Subcutaneous abdominal adipose tissue (tissue), 5 donors: ENCODE data around the gene TTR.

Source experiments
- H3K27ac ChIP-seq: one replicate; pipeline ENCODE4 v1.7.0; 2013; ENCODE audit warnings: low read depth, mild to moderate bottlenecking, inconsistent platforms, low read length, moderate library complexity
- H3K27me3 ChIP-seq, 5 donors: one replicate each; pipeline ENCODE4 v1.7.0; 2013; ENCODE audit warnings: low read length in 5 of 5, inconsistent platforms in 1 of 5; ENCODE audit not compliant: control insufficient read depth in 5 of 5, insufficient read depth in 4 of 5
- H3K36me3 ChIP-seq, 5 donors: one replicate each; pipeline ENCODE4 v1.7.0; 2013; ENCODE audit warnings: low read length in 5 of 5; ENCODE audit not compliant: control insufficient read depth in 5 of 5, insufficient read depth in 5 of 5
- H3K4me1 ChIP-seq, 5 donors: one replicate each; pipeline ENCODE4 v1.7.0; 2013; ENCODE audit warnings: low read length in 5 of 5, mild to moderate bottlenecking in 3 of 5, moderate library complexity in 1 of 5; ENCODE audit not compliant: control insufficient read depth in 5 of 5, insufficient read depth in 5 of 5
- H3K4me3 ChIP-seq, 5 donors: one replicate each; pipeline ENCODE4 v1.7.0; 2013; ENCODE audit warnings: low read length in 5 of 5, low read depth in 1 of 5
- H3K9ac ChIP-seq, 5 donors: one replicate each; pipeline ENCODE4 v1.7.0; 2013; ENCODE audit warnings: low read length in 5 of 5, mild to moderate bottlenecking in 4 of 5, moderate library complexity in 3 of 5
- H3K9me3 ChIP-seq, 5 donors: one replicate each; pipeline ENCODE4 v1.7.0; 2013; ENCODE audit warnings: low read length in 5 of 5; ENCODE audit not compliant: control insufficient read depth in 5 of 5
- donor health status: healthy.
- donor health status: healthy.
- donor health status: healthy.
- donor health status: healthy.
- donor health status: healthy.

The TTR gene

GRCh38 chr18:31591628-31592027, at the start of gene TTR:
Gene TTR (plus strand): TSS chr18:31591877. CDS start chr18:31591903, 26 bp downstream.
- Histone ChIP-seq H3K9ac (no peak within 1 kb of the TSS), H3K4me3 (no peak within 1 kb of the TSS), H3K9me3 (peaks cover 0 to 3% (median 0%) of the 10 kb centered on the region in 5 donors), H3K36me3 (no peaks in the 10 kb centered on the region), H3K27me3 (no peaks in the 10 kb centered on the region), H3K4me1 (no peaks in the 10 kb centered on the region), H3K27ac (no peak within 1 kb of the TSS)

GRCh38 chr18:31546476-31546875, 45.2 kb upstream of the TTR start:
- peaks cover 0 to 18% (median 7%) of the 10 kb centered on the region in 5 donors for H3K36me3 ChIP-seq
- H3K9me3 ChIP-seq, result no peaks in the 10 kb centered on the region
- no peaks in the 10 kb centered on the region for H3K4me1 ChIP-seq
- H3K9ac ChIP-seq, result no peak overlapping the region
- no peak overlapping the region for H3K4me3 ChIP-seq
- no peak overlapping the region for H3K27ac ChIP-seq
- H3K27me3 ChIP-seq, result no peaks in the 10 kb centered on the region

- no peak overlapping the region for H3K4me3 ChIP-seq
- no peak overlapping the region for H3K27ac ChIP-seq
- no peak overlapping the region for H3K9ac ChIP-seq
These were observed 42.8 kb upstream of the TTR start for GRCh38 chr18:31548853-31549252.

GRCh38 chr18:31549416-31549815, 42.3 kb upstream of the TTR start:
- Histone ChIP-seq H3K27me3 (no peaks in the 10 kb centered on the region), H3K27ac (no peak overlapping the region), H3K9me3 (no peaks in the 10 kb centered on the region), H3K4me3 (no peak overlapping the region), H3K36me3 (peaks cover 0 to 8% (median 5%) of the 10 kb centered on the region in 5 donors), H3K9ac (no peak overlapping the region), H3K4me1 (no peaks in the 10 kb centered on the region)

More at GRCh38 chr18:31548853-31549252, 42.8 kb upstream of the TTR start:
- Histone ChIP-seq H3K36me3 (peaks cover 0 to 8% (median 5%) of the 10 kb centered on the region in 5 donors), H3K9me3 (no peaks in the 10 kb centered on the region), H3K27me3 (no peaks in the 10 kb centered on the region), H3K4me1 (no peaks in the 10 kb centered on the region)

GRCh38 chr18:31551883-31552282, 39.8 kb upstream of the TTR start:
- H3K9ac ChIP-seq, result no peak overlapping the region
- H3K27me3 ChIP-seq, result no peaks in the 10 kb centered on the region
- H3K9me3 ChIP-seq, result no peaks in the 10 kb centered on the region
- H3K27ac ChIP-seq, result no peak overlapping the region
- H3K4me3 ChIP-seq, result no peak overlapping the region
- no peaks in the 10 kb centered on the region for H3K36me3 ChIP-seq
- peaks cover 0 to 3% (median 0%) of the 10 kb centered on the region in 5 donors for H3K4me1 ChIP-seq

DNA sequence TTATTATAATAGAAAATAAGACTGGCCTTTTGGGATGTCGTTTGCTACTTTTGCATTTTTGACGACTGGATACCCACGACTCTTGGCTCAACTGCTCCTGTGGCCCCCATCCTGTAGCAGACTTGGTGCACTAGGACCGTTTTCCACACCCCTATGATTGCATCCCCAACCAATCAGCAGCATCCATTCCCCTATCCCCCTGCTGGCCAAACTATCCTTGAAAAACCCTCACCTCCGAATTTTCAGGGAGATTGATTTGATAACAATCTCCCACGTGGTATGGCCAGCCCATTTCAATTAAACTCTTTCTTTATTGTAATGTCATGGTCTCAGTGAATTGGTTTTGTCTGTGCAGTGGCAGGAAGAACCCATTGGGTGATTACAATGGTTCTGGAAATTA, 37.9 kb upstream of the TTR start:
- H3K36me3 ChIP-seq, result no peaks in the 10 kb centered on the region
- H3K27me3 ChIP-seq, result peaks cover 0 to 3% (median 0%) of the 10 kb centered on the region in 5 donors
- no peak overlapping the region for H3K4me3 ChIP-seq
- no peak overlapping the region for H3K9ac ChIP-seq
- H3K27ac ChIP-seq, result no peak overlapping the region
- no peaks in the 10 kb centered on the region for H3K9me3 ChIP-seq
- H3K4me1 ChIP-seq, result peaks cover 0 to 3% (median 0%) of the 10 kb centered on the region in 5 donors

DNA sequence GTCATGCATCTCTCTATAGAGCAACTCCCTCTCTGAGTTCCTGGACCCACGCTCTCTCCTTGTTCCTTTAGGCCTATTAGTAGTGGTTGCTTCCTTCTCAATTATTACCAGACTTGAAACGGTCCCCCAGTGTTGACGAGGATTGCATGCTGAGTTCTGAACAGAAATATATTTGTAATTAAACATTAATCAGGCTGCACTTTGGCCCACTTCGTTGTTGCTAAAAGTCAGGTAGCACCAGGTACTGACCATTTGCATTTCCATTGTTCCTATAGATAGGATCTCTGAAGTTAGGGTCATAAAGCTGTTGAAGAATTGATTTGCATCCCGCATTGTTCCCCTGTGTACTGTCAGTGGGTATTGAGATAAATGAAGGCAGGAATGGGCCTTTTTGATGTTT, 36.9 kb upstream of the TTR start:
- Histone ChIP-seq H3K4me1 (peaks cover 0 to 3% (median 0%) of the 10 kb centered on the region in 5 donors), H3K27ac (no peak overlapping the region), H3K4me3 (no peak overlapping the region), H3K36me3 (no peaks in the 10 kb centered on the region), H3K27me3 (peaks cover 0 to 3% (median 0%) of the 10 kb centered on the region in 5 donors), H3K9ac (no peak overlapping the region), H3K9me3 (no peaks in the 10 kb centered on the region)

GRCh38 chr18:31555971-31556747, 35.5 kb upstream of the TTR start:
- Histone ChIP-seq H3K9me3 (no peaks in the 10 kb centered on the region), H3K9ac (no peak overlapping the region), H3K27me3 (peaks cover 0 to 3% (median 0%) of the 10 kb centered on the region in 5 donors), H3K36me3 (no peaks in the 10 kb centered on the region), H3K4me3 (no peak overlapping the region), H3K27ac (no peak overlapping the region), H3K4me1 (peaks cover 0 to 3% (median 0%) of the 10 kb centered on the region in 5 donors)

DNA sequence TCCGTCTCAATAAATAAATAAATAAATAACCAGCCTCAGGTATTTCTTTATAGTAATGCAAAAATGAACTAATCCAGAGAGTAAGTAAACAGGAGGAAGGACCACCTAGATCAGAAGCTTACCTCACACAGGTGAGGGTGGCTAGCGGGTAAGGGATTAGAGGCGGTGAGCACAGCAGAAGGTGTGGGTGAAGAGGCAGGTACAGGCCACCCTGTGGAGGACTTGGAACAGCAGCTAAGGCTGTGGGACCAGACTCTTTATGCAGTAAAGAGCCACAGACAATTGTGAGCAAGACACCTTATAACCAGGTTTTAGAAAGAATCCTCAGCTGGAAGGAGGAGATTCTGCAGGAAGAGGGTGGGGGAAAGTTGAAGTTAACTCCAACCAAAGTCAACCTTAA, 34.2 kb upstream of the TTR start:
- Histone ChIP-seq H3K9ac (no peak overlapping the region), H3K4me1 (peaks cover 0 to 3% (median 0%) of the 10 kb centered on the region in 5 donors), H3K4me3 (no peak overlapping the region), H3K36me3 (no peaks in the 10 kb centered on the region), H3K27ac (no peak overlapping the region), H3K27me3 (peaks cover 0 to 3% (median 0%) of the 10 kb centered on the region in 5 donors), H3K9me3 (no peaks in the 10 kb centered on the region)

DNA sequence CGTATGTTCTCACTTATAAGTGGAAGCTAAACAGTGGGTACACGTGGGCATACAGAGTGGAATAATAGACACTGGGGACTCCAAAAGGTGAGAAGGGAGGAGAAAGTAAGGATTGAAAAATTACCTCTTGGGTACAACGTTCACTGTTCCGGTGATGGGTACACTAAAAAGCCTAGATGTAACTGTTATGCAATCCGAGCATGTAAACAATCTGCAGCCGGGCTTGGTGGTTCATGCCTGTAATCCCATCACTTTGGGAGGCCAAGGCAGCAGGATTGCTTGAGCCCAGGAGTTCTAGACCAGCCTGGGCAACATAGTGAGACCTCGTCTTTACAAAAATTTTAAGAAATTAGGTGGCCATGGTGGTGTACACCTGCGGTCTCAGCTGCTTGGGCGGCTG, 33.1 kb upstream of the TTR start:
- no peak overlapping the region for H3K4me3 ChIP-seq
- H3K36me3 ChIP-seq, result no peaks in the 10 kb centered on the region
- H3K27ac ChIP-seq, result no peak overlapping the region
- no peaks in the 10 kb centered on the region for H3K9me3 ChIP-seq
- peaks cover 0 to 3% (median 0%) of the 10 kb centered on the region in 5 donors for H3K4me1 ChIP-seq
- H3K27me3 ChIP-seq, result peaks cover 0 to 3% (median 0%) of the 10 kb centered on the region in 5 donors
- H3K9ac ChIP-seq, result no peak overlapping the region
